SK-N-SH (cell line): Measurements from ENCODE around the gene FA2H. TPM values are rescaled to one million over a fixed set of nuclear protein-coding genes. Genes with fewer than 3 reads are reported as not detected.

Experiments
- CTCF ChIA-PET: fragments of 300-600, 350-600 bp; formaldehyde crosslinking; extraction: SDS; loops from one replicate; lab custom pipeline; 2021; lab: Yijun Ruan, JAX
- POLR2A ChIA-PET: fragments of 350-600 bp; sonication (Branson Sonifier 250); formaldehyde crosslinking; extraction: SDS; loops from one replicate; lab custom pipeline; 2020; ENCODE audit warnings: antibody characterized with exemption, inconsistent platforms; lab: Yijun Ruan, JAX
- DNase-seq: peaks from one replicate; pipeline ENCODE4 v3.0.0; 2012
- H2AFZ ChIP-seq: fragments of 200-600 bp; sonication (generic); 2 replicates; pipeline ENCODE4 v1.8.1; 2016; ENCODE audit warnings: antibody characterized with exemption, mild to moderate bottlenecking, low read depth
- H3F3A ChIP-seq: fragments of 200-600 bp; sonication (generic); replicated peaks from 2 replicates; pipeline ENCODE3; 2016; ENCODE audit warnings: antibody characterized with exemption, mild to moderate bottlenecking; ENCODE audit not compliant: insufficient read depth
- H3K27ac ChIP-seq, 2 experiments: fragments of 200-500 bp in 1 of 2; fragments of 200-600 bp in 1 of 2; sonication (Bioruptor generic) in 1 of 2; sonication (generic), shearing (Covaris generic) in 1 of 2; 2 replicates each; pipeline versions ENCODE4 v1.5.1 to v1.6.1; 2014 to 2016; ENCODE audit warnings: low read depth in 2 of 2, inconsistent platforms in 1 of 2, low read length in 1 of 2, mild to moderate bottlenecking in 1 of 2, mixed read lengths in 1 of 2
- H3K27me3 ChIP-seq: fragments of 200-600 bp; sonication (generic), shearing (Covaris generic); 2 replicates; pipeline ENCODE4 v1.6.1; 2016; ENCODE audit warnings: mixed run types; ENCODE audit not compliant: insufficient read depth
- H3K36me3 ChIP-seq, 2 experiments: fragments of 200-500 bp in 1 of 2; fragments of 200-600 bp in 1 of 2; sonication (Bioruptor generic) in 1 of 2; sonication (generic) in 1 of 2; replicated peaks in 1 of 2; 2 replicates each; pipeline versions ENCODE3 to v1.5.1; 2014 to 2016; ENCODE audit warnings: low read length in 1 of 2, mild to moderate bottlenecking in 1 of 2; ENCODE audit not compliant: insufficient read depth in 2 of 2, control insufficient read depth in 1 of 2
- H3K4me1 ChIP-seq, 2 experiments: fragments of 200-500 bp in 1 of 2; fragments of 200-600 bp in 1 of 2; sonication (Bioruptor generic) in 1 of 2; sonication (generic), shearing (Covaris generic) in 1 of 2; 2 replicates each; pipeline versions ENCODE4 v1.5.1 to v1.6.1; 2014 to 2016; ENCODE audit warnings: low read depth in 1 of 2, low read length in 1 of 2, mixed run types in 1 of 2; ENCODE audit not compliant: insufficient read depth in 2 of 2, control insufficient read depth in 1 of 2
- H3K4me2 ChIP-seq: fragments of 200-600 bp; sonication (generic), shearing (Covaris generic); 2 replicates; pipeline ENCODE4 v1.6.1; 2017; ENCODE audit warnings: mixed run types
- H3K4me3 ChIP-seq, 2 experiments: fragments of 200-500 bp in 1 of 2; fragments of 200-600 bp in 1 of 2; sonication (Bioruptor generic) in 1 of 2; sonication (generic), shearing (Covaris generic) in 1 of 2; 2 replicates each; pipeline versions ENCODE4 v1.5.1 to v1.8.1; 2014 to 2016; ENCODE audit warnings: low read depth in 2 of 2, inconsistent platforms in 1 of 2, low read length in 1 of 2, mild to moderate bottlenecking in 1 of 2, mixed read lengths in 1 of 2, moderate library complexity in 1 of 2
- H3K79me2 ChIP-seq: fragments of 200-600 bp; sonication (generic); 2 replicates; pipeline ENCODE4 v1.8.1; 2017; ENCODE audit warnings: mild to moderate bottlenecking; ENCODE audit not compliant: insufficient read depth
- H3K9ac ChIP-seq: fragments of 200-600 bp; sonication (generic); 2 replicates; pipeline ENCODE4 v1.6.1; 2017; ENCODE audit warnings: mixed run types
- H3K9me2 ChIP-seq: fragments of 200-600 bp; sonication (generic); 2 replicates; pipeline ENCODE4 v1.6.1; 2017; ENCODE audit warnings: mixed run types
- H3K9me3 ChIP-seq: fragments of 200-600 bp; sonication (generic); 2 replicates; pipeline ENCODE4 v1.6.1; 2017; ENCODE audit warnings: mixed run types, mild to moderate bottlenecking, moderate library complexity
- H4K20me1 ChIP-seq: fragments of 200-600 bp; sonication (generic); 2 replicates; pipeline ENCODE4 v1.6.1; 2017; ENCODE audit warnings: mild to moderate bottlenecking, mixed run types; ENCODE audit not compliant: insufficient read depth
- CTCF ChIP-seq: fragments of 200-600 bp; sonication (generic); IDR thresholded peaks from 2 replicates; pipeline ENCODE4 v1.6.1; 2017; ENCODE audit warnings: antibody characterized with exemption, mild to moderate bottlenecking, moderate library complexity
- ELF1 ChIP-seq: IDR thresholded peaks from 2 replicates; pipeline ENCODE4 v1.4.0; 2012
- FOSL2 ChIP-seq: IDR thresholded peaks from 2 replicates; pipeline ENCODE4 v1.4.0; 2012; ENCODE audit warnings: low read depth, mild to moderate bottlenecking, moderate library complexity, borderline replicate concordance
- FOXJ3 ChIP-seq: sonication (generic); formaldehyde crosslinking; IDR thresholded peaks from 2 replicates; pipeline ENCODE4 v1.5.1; 2020; ENCODE audit warnings: mild to moderate bottlenecking, missing genetic modification reagents
- FOXM1 ChIP-seq: IDR thresholded peaks from 2 replicates; pipeline ENCODE4 v1.4.0; 2012; ENCODE audit warnings: low read depth, mild to moderate bottlenecking
- GABPA ChIP-seq: IDR thresholded peaks from 2 replicates; pipeline ENCODE4 v1.4.0; 2012; ENCODE audit warnings: low read depth, mild to moderate bottlenecking
- JUND ChIP-seq: IDR thresholded peaks from 2 replicates; pipeline ENCODE4 v1.4.0; 2012
- MEF2A ChIP-seq: IDR thresholded peaks from 2 replicates; pipeline ENCODE4 v1.4.0; 2012; ENCODE audit warnings: low read depth, borderline replicate concordance
- NFIC ChIP-seq: IDR thresholded peaks from 2 replicates; pipeline ENCODE4 v1.4.0; 2012; ENCODE audit warnings: borderline replicate concordance
- NRF1 ChIP-seq: IDR thresholded peaks from 2 replicates; pipeline ENCODE4 v1.6.1; 2012; ENCODE audit warnings: low read depth, mild to moderate bottlenecking, low read length
- PBX3 ChIP-seq: IDR thresholded peaks from 2 replicates; pipeline ENCODE4; 2012
- RAD21 ChIP-seq: IDR thresholded peaks from 2 replicates; pipeline ENCODE4 v1.6.1; 2012; ENCODE audit warnings: mild to moderate bottlenecking, low read length
- RCOR1 ChIP-seq: fragments of 150-350 bp; IDR thresholded peaks from 2 replicates; pipeline ENCODE4 v1.6.1; 2017; ENCODE audit warnings: antibody characterized with exemption, low read length
- RFX5 ChIP-seq: IDR thresholded peaks from 2 replicates; pipeline ENCODE4 v1.6.1; 2012; ENCODE audit warnings: mild to moderate bottlenecking, improper control_type of control experiment, low read length
- SIN3A ChIP-seq: IDR thresholded peaks from 2 replicates; pipeline ENCODE4 v1.6.1; 2012; ENCODE audit warnings: low read depth, mild to moderate bottlenecking, low read length, moderate library complexity, borderline replicate concordance
- TAF1 ChIP-seq: IDR thresholded peaks from 2 replicates; pipeline ENCODE4 v1.6.1; 2012; ENCODE audit warnings: low read depth, mild to moderate bottlenecking, low read length, moderate library complexity, borderline replicate concordance
- USF2 ChIP-seq: fragments of 150-350 bp; IDR thresholded peaks from 2 replicates; pipeline ENCODE4 v1.6.1; 2017; ENCODE audit warnings: antibody characterized with exemption, low read length, low read depth, borderline replicate concordance
- YY1 ChIP-seq: IDR thresholded peaks from 2 replicates; pipeline ENCODE4 v1.4.0; 2012; ENCODE audit warnings: low read depth, mild to moderate bottlenecking
- WGBS: methylation state at CpG from one replicate; pipeline ENCODE4 v1.1.6; 2017; ENCODE audit warnings: low lambda C conversion rate; 5-methylcytosine and 5-hydroxymethylcytosine counted together
- polyA plus RNA-seq, 3 experiments: library from polyadenylated mRNA; depleted of rRNA; stranded (reverse); fragments of >200 nt; gene quantifications; 2 replicates each; pipeline ENCODE4 v1.2.3, GENCODE V29; 2012
- TF ChIP-seq, protein P1 (sequence below): IDR thresholded peaks from 2 replicates; pipeline ENCODE4 v1.4.0; 2012; ENCODE audit warnings: low read depth, borderline replicate concordance
- TF ChIP-seq, protein P2 (sequence below): fragments of 150-350 bp; IDR thresholded peaks from 2 replicates; pipeline ENCODE4 v1.6.1; 2016; ENCODE audit warnings: mild to moderate bottlenecking, low read depth, low read length

FA2H gene
- polyA plus RNA-seq, 1 of the 3 experiments (the other 2 are of a cell fraction), result not detected

DNA sequence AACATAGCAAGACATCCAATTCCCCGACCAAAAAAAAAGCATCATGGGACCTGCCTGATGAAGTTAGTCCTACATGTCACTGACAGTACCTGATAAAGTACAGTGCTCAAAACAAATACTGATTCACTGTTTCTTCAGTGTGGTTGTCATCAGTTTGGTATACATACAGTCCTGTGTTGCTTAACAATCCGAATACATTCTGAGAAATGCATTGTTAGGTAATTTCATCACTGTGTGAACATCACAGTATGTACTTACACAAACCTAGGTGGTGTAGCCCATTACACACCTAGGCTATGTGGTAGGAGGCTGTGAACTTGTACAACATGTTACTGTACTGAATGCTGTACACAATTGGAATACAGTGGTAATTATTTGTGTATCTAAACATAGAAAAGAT is 19.0 kb upstream of the FA2H start:
- POLR2A ChIA-PET, result no interaction called here
- CTCF ChIA-PET, result interaction anchor here (2.0 kb wide), 1 partner anchor 11 kb away, joined by 8 read pairs; no protein-coding TSS in a partner anchor
- H3K79me2 ChIP-seq, result no peaks in the 10 kb centered on the region
- no peak overlapping the region for H3K9ac ChIP-seq
- no peaks in the 10 kb centered on the region for H3K9me2 ChIP-seq
- WGBS, result 17% methylated on average over 1 of the region's 2 CpGs
- TF ChIP-seq RCOR1, result no peak
- TF ChIP-seq CTCF, result no peak
- no peak for TF ChIP-seq USF2
- TF ChIP-seq RFX5, result no peak
- TF ChIP-seq JUND, result no peak
- TF ChIP-seq, protein P1, sequence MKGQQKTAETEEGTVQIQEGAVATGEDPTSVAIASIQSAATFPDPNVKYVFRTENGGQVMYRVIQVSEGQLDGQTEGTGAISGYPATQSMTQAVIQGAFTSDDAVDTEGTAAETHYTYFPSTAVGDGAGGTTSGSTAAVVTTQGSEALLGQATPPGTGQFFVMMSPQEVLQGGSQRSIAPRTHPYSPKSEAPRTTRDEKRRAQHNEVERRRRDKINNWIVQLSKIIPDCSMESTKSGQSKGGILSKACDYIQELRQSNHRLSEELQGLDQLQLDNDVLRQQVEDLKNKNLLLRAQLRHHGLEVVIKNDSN, result no peak
- no peak for TF ChIP-seq RAD21
- TF ChIP-seq FOXM1, result no peak
- no peak for TF ChIP-seq PBX3
- no peak for TF ChIP-seq MEF2A
- TF ChIP-seq FOSL2, result no peak
- TF ChIP-seq TAF1, result no peak
- TF ChIP-seq NRF1, result no peak
- TF ChIP-seq ELF1, result no peak
- TF ChIP-seq, protein P2, sequence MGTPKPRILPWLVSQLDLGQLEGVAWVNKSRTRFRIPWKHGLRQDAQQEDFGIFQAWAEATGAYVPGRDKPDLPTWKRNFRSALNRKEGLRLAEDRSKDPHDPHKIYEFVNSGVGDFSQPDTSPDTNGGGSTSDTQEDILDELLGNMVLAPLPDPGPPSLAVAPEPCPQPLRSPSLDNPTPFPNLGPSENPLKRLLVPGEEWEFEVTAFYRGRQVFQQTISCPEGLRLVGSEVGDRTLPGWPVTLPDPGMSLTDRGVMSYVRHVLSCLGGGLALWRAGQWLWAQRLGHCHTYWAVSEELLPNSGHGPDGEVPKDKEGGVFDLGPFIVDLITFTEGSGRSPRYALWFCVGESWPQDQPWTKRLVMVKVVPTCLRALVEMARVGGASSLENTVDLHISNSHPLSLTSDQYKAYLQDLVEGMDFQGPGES, result no peak
- no peak for TF ChIP-seq SIN3A
- no peak for TF ChIP-seq NFIC
- no peak for TF ChIP-seq YY1
- TF ChIP-seq FOXJ3 (CRISPR knock-in tag), result no peak
- TF ChIP-seq GABPA, result no peak
- H3K4me1 ChIP-seq, result no peaks in the 10 kb centered on the region
- no peaks in the 10 kb centered on the region for H3K9me3 ChIP-seq
- no peaks in the 10 kb centered on the region for H3K36me3 ChIP-seq
- no peaks in the 10 kb centered on the region for H4K20me1 ChIP-seq
- no peak for DNase-seq
- no peaks in the 10 kb centered on the region for H3F3A ChIP-seq
- H3K27ac ChIP-seq, result no peak overlapping the region
- H3K4me2 ChIP-seq, result no peak overlapping the region
- H3K4me3 ChIP-seq, result no peak overlapping the region
- no peaks in the 10 kb centered on the region; the same call in 1 of the 2 replicates for H3K27me3 ChIP-seq
- no peak overlapping the region for H2AFZ ChIP-seq
